ENCODE measurements around the gene GPR31.
"Not testable (repeated sequence)": the region's sequence is repeated elsewhere in the genome, so short reads cannot be mapped to it uniquely, and the experiment has no call there.

- TF ChIP-seq ZNF692 (tag by site-specific recombination; IDR thresholded peaks at IDR 0.05); ZNF585B (tag by site-specific recombination; IDR thresholded peaks at IDR 0.05); ZNF658 (tag by site-specific recombination; IDR thresholded peaks at IDR 0.05); GLIS2 (tag by site-specific recombination; IDR thresholded peaks at IDR 0.05); TCF7L2 (IDR thresholded peaks at IDR 0.05; ENCODE audit: borderline replicate concordance, low read depth, low read length); ZNF350 (tag by site-specific recombination; IDR thresholded peaks at IDR 0.05); ZNF274 (IDR thresholded peaks at IDR 0.05; ENCODE audit: low read length); ZNF274 (tag by site-specific recombination; IDR thresholded peaks at IDR 0.05; ENCODE audit: borderline replicate concordance): not testable (repeated sequence)
These were observed 14.2 kb upstream of the GPR31 start for GRCh38 chr6:167172011-167172410.
